GM21529 (cell line): ENCODE results near the gene PDLIM3.
"Not testable (repeated sequence)": the region's sequence is repeated elsewhere in the genome, so short reads cannot be mapped to it uniquely, and the experiment has no call there.

ENCODE experiments used
- ATAC-seq: cut with Tn5 transposase; IDR thresholded peaks from one replicate; pipeline ENCODE4 v1.9.1; 2021; ENCODE audit not compliant: unreplicated experiment

The PDLIM3 gene

GRCh38 chr4:185554365-185555126 is 19.2 kb upstream of the PDLIM3 start:
- no peak for ATAC-seq

- no peak for ATAC-seq
These were observed 16.9 kb upstream of the PDLIM3 start for GRCh38 chr4:185552254-185552653.

- no peak for ATAC-seq
These were observed 15.6 kb upstream of the PDLIM3 start for GRCh38 chr4:185550933-185551332.

- ATAC-seq = no peak
These were observed 13.9 kb upstream of the PDLIM3 start for GRCh38 chr4:185549095-185549639.

- no peak for ATAC-seq
These were observed 13.3 kb upstream of the PDLIM3 start for GRCh38 chr4:185548587-185548986.

- no peak for ATAC-seq
These were observed 11.0 kb upstream of the PDLIM3 start for GRCh38 chr4:185546335-185546734.

- no peak for ATAC-seq
These were observed 7.5 kb upstream of the PDLIM3 start for GRCh38 chr4:185542626-185543315.

DNA sequence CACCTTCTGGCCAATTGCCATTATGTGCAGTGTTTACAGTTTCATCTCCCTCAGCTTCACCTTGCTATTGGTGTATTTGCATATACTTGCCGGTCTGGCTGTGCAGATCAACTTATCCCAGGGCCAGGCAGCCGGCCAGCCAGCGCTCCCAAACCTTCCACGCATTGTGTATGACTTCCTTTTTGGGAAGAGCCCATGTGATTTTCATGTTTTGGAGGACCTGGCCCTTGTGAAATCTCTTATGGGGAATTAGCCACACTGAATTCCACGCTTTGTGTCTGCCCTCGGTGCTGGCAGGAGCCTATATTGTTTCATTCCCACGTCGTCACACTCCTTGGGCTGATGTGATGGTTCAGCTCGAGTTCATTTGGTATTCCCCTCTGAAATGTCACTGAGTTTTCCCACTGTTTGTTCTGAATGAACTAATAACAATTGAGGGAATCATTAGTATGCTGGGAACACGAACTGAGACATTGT is 6.0 kb upstream of the PDLIM3 start:
- ATAC-seq = no peak

DNA sequence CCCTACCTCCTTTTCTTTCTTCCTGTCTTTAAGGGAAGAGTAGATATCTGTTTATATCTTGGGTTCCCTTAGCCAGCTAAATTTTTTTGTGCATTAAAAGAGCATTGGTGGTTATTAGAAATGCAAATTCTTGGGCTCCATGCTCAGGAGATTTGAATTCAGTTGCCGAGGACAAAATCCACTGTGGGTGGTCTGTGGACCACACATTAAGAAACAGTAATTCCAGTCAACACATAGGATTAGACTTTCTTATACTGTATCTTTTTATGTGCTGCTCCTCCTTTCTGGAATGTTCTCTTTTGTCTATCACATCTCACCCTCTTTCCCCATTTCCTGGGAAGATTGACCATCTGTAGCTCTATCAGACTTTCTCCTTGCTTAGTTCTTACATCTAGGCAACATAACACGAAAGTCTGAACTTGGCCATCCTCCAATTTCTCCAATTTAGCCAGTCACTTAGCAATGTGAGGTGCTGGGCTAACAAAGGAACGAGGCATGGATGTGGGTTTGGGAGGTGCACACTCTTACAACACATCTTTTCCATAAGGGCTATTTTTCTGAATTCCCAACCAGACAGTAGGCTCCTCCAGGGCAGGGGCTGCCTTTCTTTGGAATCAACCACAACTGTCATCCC is 5.3 kb upstream of the PDLIM3 start:
- no peak for ATAC-seq

- no peak for ATAC-seq
These were observed 4.7 kb upstream of the PDLIM3 start for GRCh38 chr4:185540040-185540439.

GRCh38 chr4:185538806-185539205 is 3.5 kb upstream of the PDLIM3 start:
- no peak for ATAC-seq

- ATAC-seq = no peak
These were observed 1.1 kb upstream of the PDLIM3 start for GRCh38 chr4:185536411-185536709.

DNA sequence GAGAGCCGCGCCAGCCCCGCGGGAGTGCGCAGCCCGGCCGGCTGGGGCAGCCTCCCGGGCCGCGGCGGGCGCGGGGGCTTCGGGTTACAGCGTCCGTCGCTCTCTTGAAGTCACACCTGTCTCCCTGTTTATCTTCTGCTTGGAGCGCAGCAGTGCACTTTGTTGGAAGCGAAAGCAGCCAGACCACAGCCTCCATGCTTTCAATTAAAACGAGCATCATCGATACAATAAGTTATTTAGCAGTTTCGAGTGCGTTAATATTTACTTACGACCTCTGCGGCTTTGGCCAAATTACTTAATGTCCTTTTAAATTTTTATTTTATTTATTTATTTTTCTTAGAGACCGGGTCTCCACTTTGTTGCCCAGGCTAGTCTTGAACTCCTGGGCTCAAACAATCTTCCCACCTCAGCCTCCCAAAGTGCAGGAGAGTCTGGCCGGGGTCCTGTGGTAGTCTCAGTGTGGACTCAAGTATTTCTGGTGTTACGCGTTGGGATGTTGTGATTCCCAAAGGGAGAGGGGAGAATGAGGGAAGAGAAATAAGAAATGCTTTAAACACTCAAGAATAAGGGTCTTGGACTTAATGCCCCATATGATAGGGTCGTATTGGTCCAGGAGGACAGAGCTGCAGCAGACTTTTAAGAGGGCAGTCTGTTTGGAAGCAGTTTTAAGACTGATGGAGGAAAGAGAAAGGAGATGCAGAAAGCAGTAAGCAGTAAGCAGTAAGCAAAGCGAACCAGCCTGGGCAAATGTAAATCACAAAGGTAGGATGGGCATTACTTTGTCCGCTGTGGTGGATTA is 504 bp upstream of the PDLIM3 start:
- no peak for ATAC-seq

GRCh38 chr4:185534511-185534865 is 819 bp downstream of the PDLIM3 start:
- ATAC-seq = no peak

- ATAC-seq = no peak
These were observed 2.4 kb downstream of the PDLIM3 start for GRCh38 chr4:185532795-185533324.

- no peak for ATAC-seq
These were observed 3.0 kb downstream of the PDLIM3 start for GRCh38 chr4:185532293-185532692.

GRCh38 chr4:185531654-185532053 is 3.7 kb downstream of the PDLIM3 start:
- not testable (repeated sequence) for ATAC-seq

DNA sequence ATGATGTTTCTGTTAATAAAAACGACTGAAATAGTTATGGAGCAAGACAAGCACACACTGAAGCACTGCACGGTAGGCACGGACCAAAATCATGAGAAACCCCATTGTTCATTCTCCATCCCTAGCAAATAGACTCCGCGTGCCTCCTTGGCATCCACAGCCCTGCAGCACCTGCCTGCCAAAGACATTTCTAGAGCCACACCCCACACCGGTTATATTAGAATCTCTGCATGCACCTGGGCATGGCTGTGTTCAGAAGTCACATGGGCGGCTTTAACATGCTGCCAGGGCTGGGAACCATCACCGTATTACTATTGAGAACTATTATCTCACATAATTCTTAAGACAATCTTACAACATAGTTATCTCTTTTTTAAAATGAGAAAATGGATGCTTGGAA is 5.9 kb downstream of the PDLIM3 start:
- no peak for ATAC-seq

- ATAC-seq = no peak
These were observed 10.1 kb downstream of the PDLIM3 start for GRCh38 chr4:185524888-185525863.

DNA sequence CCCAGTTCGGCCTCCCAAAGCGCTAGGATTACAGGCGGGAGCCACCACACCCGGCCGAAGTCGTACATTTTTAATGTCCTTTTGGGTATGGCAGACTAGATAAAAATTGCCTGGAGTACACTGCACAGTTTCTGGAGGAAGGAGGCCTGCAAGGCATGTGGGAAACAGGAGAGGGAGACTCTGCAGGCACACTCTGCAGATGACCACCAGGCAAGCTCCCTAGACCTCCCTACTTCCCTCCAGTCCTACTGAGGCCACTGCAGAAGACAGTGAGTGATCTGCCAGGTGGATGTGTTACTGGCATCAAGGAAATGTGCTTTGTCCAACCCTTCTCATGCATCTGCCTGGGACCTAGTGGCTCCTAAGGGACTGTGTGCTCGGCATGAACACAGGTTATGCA is 11.4 kb downstream of the PDLIM3 start:
- ATAC-seq = no peak
